Activated CD8-positive, alpha-beta memory T cell treated with anti-CD3 and anti-CD28 coated beads, Interleukin-2, amount 10 ng/mL, durations not matched to agents 7 days and 5 days (primary cell): ENCODE measurements around the gene SDR42E1. TPM values are rescaled to one million over a fixed set of nuclear protein-coding genes. Genes with fewer than 3 reads are reported as not detected.

Source experiments
- ATAC-seq: fragments of 150-1000 bp; cut with Tn5 transposase; one replicate; pipeline ENCODE4 v1.10.0; 2021; ENCODE audit warnings: moderate library complexity
- CTCF ChIA-PET: fragments of 350-600 bp; sonication (Branson Sonifier 250); formaldehyde crosslinking; loops from one replicate; lab custom pipeline; 2021; ENCODE audit warnings: antibody characterized with exemption; lab: Charles Lee
- DNase-seq: peaks from one replicate; pipeline ENCODE4 v3.0.0-alpha.2; 2020
- H3K27ac Mint-ChIP-seq: one replicate; pipeline ENCODE4 v1.8.0; 2021; ENCODE audit warnings: mild to moderate bottlenecking, mixed read lengths
- H3K27me3 Mint-ChIP-seq: one replicate; pipeline ENCODE4 v1.8.0; 2021; ENCODE audit warnings: mixed read lengths
- H3K36me3 Mint-ChIP-seq: one replicate; pipeline ENCODE4 v1.8.0; 2021; ENCODE audit warnings: mild to moderate bottlenecking, mixed read lengths
- H3K4me1 Mint-ChIP-seq: one replicate; pipeline ENCODE4 v1.8.0; 2021; ENCODE audit warnings: mixed read lengths
- H3K4me3 Mint-ChIP-seq: one replicate; pipeline ENCODE4 v1.8.0; 2021; ENCODE audit warnings: mild to moderate bottlenecking, moderate library complexity, mixed read lengths
- H3K9me3 Mint-ChIP-seq: one replicate; pipeline ENCODE4 v1.8.0; 2022; ENCODE audit warnings: low read depth, mixed read lengths
- total RNA-seq, 2 experiments: library from RNA; stranded (reverse); gene quantifications; one replicate each; pipeline ENCODE4 v1.2.3, GENCODE V29; 2021

SDR42E1 gene
- total RNA-seq, 2 experiments from 2014 or later, result 8.9 to 10.3 TPM

GRCh38 chr16:82046541-82046940 is 35.3 kb upstream of the SDR42E1 start:
- no peak overlapping the region for H3K4me3 Mint-ChIP-seq
- ATAC-seq (no peak), DNase-seq (no peak)
- no peaks in the 10 kb centered on the region for H3K36me3 Mint-ChIP-seq
- H3K4me1 Mint-ChIP-seq, result no peaks in the 10 kb centered on the region
- H3K9me3 Mint-ChIP-seq, result no peaks in the 10 kb centered on the region
- peaks cover 28% of the 10 kb centered on the region for H3K27me3 Mint-ChIP-seq
- no peak overlapping the region for H3K27ac Mint-ChIP-seq
- CTCF ChIA-PET, result interaction anchor here (0.8 to 1.5 kb wide), 2 partner anchors 14 to 183 kb away, joined by 3 to 6 read pairs; no protein-coding TSS in a partner anchor

- no peak overlapping the region for H3K4me3 Mint-ChIP-seq
- peaks cover 25% of the 10 kb centered on the region for H3K27me3 Mint-ChIP-seq
- H3K4me1 Mint-ChIP-seq, result no peaks in the 10 kb centered on the region
- H3K27ac Mint-ChIP-seq, result no peak overlapping the region
- no peaks in the 10 kb centered on the region for H3K9me3 Mint-ChIP-seq
- ATAC-seq (no peak), DNase-seq (no peak)
- CTCF ChIA-PET, result interaction anchor here (1.5 kb wide), 1 partner anchor 15 kb away, joined by 6 read pairs; no protein-coding TSS in a partner anchor
- no peaks in the 10 kb centered on the region for H3K36me3 Mint-ChIP-seq
These were observed 34.2 kb upstream of the SDR42E1 start for GRCh38 chr16:82045465-82045864.

- CTCF ChIA-PET, result no interaction called here
- Mint-ChIP-seq H3K36me3 (no peaks in the 10 kb centered on the region), H3K9me3 (no peaks in the 10 kb centered on the region), H3K4me3 (no peak overlapping the region), H3K27me3 (peaks cover 23% of the 10 kb centered on the region), H3K4me1 (no peaks in the 10 kb centered on the region), H3K27ac (no peak overlapping the region)
- ATAC-seq (no peak), DNase-seq (no peak)
These were observed 33.3 kb upstream of the SDR42E1 start for GRCh38 chr16:82044585-82044911.

GRCh38 chr16:82043680-82044584 is 32.7 kb upstream of the SDR42E1 start:
- Mint-ChIP-seq H3K36me3 (no peaks in the 10 kb centered on the region), H3K27ac (no peak overlapping the region), H3K9me3 (no peaks in the 10 kb centered on the region), H3K4me1 (no peaks in the 10 kb centered on the region), H3K4me3 (no peak overlapping the region), H3K27me3 (peaks cover 24% of the 10 kb centered on the region)
- DNase-seq (no peak), ATAC-seq (no peak)
- CTCF ChIA-PET, result no interaction called here

- no peaks in the 10 kb centered on the region for H3K36me3 Mint-ChIP-seq
- H3K27me3 Mint-ChIP-seq, result peaks cover 22% of the 10 kb centered on the region
- H3K4me3 Mint-ChIP-seq, result no peak overlapping the region
- ATAC-seq, result no peak
- no peaks in the 10 kb centered on the region for H3K4me1 Mint-ChIP-seq
- H3K27ac Mint-ChIP-seq, result no peak overlapping the region
- no peaks in the 10 kb centered on the region for H3K9me3 Mint-ChIP-seq
- DNase-seq, result no peak
- CTCF ChIA-PET, result no interaction called here
These were observed 31.6 kb upstream of the SDR42E1 start for GRCh38 chr16:82042846-82043245.

- H3K9me3 Mint-ChIP-seq, result no peaks in the 10 kb centered on the region
- DNase-seq, result no peak
- H3K27me3 Mint-ChIP-seq, result peaks cover 19% of the 10 kb centered on the region
- H3K4me3 Mint-ChIP-seq, result no peak overlapping the region
- H3K27ac Mint-ChIP-seq, result no peak overlapping the region
- H3K36me3 Mint-ChIP-seq, result no peaks in the 10 kb centered on the region
- ATAC-seq, result no peak
- H3K4me1 Mint-ChIP-seq, result no peaks in the 10 kb centered on the region
- CTCF ChIA-PET, result no interaction called here
These were observed 30.9 kb upstream of the SDR42E1 start for GRCh38 chr16:82042144-82042543.

GRCh38 chr16:82041542-82041941 is 30.3 kb upstream of the SDR42E1 start:
- H3K27me3 Mint-ChIP-seq, result peaks cover 21% of the 10 kb centered on the region
- H3K4me1 Mint-ChIP-seq, result no peaks in the 10 kb centered on the region
- H3K9me3 Mint-ChIP-seq, result no peaks in the 10 kb centered on the region
- DNase-seq, result no peak
- no peaks in the 10 kb centered on the region for H3K36me3 Mint-ChIP-seq
- H3K27ac Mint-ChIP-seq, result no peak overlapping the region
- no peak overlapping the region for H3K4me3 Mint-ChIP-seq
- CTCF ChIA-PET, result no interaction called here
- no peak for ATAC-seq

GRCh38 chr16:82040296-82040695 is 29.0 kb upstream of the SDR42E1 start:
- no peak overlapping the region for H3K27ac Mint-ChIP-seq
- no peaks in the 10 kb centered on the region for H3K4me1 Mint-ChIP-seq
- H3K27me3 Mint-ChIP-seq, result peaks cover 31% of the 10 kb centered on the region
- H3K36me3 Mint-ChIP-seq, result no peaks in the 10 kb centered on the region
- no peak for ATAC-seq
- H3K4me3 Mint-ChIP-seq, result no peak overlapping the region
- no peaks in the 10 kb centered on the region for H3K9me3 Mint-ChIP-seq
- DNase-seq, result no peak
- CTCF ChIA-PET, result no interaction called here

GRCh38 chr16:82037666-82038065 is 26.4 kb upstream of the SDR42E1 start:
- DNase-seq (no peak), ATAC-seq (no peak)
- H3K9me3 Mint-ChIP-seq, result no peaks in the 10 kb centered on the region
- no peak overlapping the region for H3K4me3 Mint-ChIP-seq
- H3K36me3 Mint-ChIP-seq, result no peaks in the 10 kb centered on the region
- no peaks in the 10 kb centered on the region for H3K4me1 Mint-ChIP-seq
- no peak overlapping the region for H3K27ac Mint-ChIP-seq
- H3K27me3 Mint-ChIP-seq, result peaks cover 36% of the 10 kb centered on the region
- CTCF ChIA-PET, result no interaction called here

GRCh38 chr16:82037251-82037650 is 26.0 kb upstream of the SDR42E1 start:
- Mint-ChIP-seq H3K27me3 (peaks cover 36% of the 10 kb centered on the region), H3K36me3 (no peaks in the 10 kb centered on the region), H3K4me3 (no peak overlapping the region), H3K27ac (no peak overlapping the region), H3K9me3 (no peaks in the 10 kb centered on the region), H3K4me1 (no peaks in the 10 kb centered on the region)
- ATAC-seq, result no peak
- DNase-seq, result no peak
- CTCF ChIA-PET, result no interaction called here

GRCh38 chr16:82034981-82035612 is 23.8 kb upstream of the SDR42E1 start, which contains the start of gene HSD17B2:
TSS of gene HSD17B2 (plus strand) at chr16:82035253. CDS start at chr16:82035425, 172 bp downstream.
- ATAC-seq, result no peak
- no peaks in the 10 kb centered on the region for H3K36me3 Mint-ChIP-seq
- H3K27ac Mint-ChIP-seq, result no peak within 1 kb of the TSS
- CTCF ChIA-PET, result interaction anchor here (0.8 to 1.1 kb wide), 2 partner anchors 105 to 195 kb away, joined by 3 to 4 read pairs; no protein-coding TSS in a partner anchor
- no peak within 1 kb of the TSS for H3K4me3 Mint-ChIP-seq
- no peak for DNase-seq
- no peaks in the 10 kb centered on the region for H3K9me3 Mint-ChIP-seq
- peaks cover 36% of the 10 kb centered on the region for H3K27me3 Mint-ChIP-seq
- H3K4me1 Mint-ChIP-seq, result no peaks in the 10 kb centered on the region

GRCh38 chr16:82033683-82034300 is 22.5 kb upstream of the SDR42E1 start:
- CTCF ChIA-PET, result no interaction called here
- ATAC-seq (no peak), DNase-seq (no peak)
- Mint-ChIP-seq H3K27me3 (peaks cover 26% of the 10 kb centered on the region), H3K27ac (no peak overlapping the region), H3K4me1 (no peaks in the 10 kb centered on the region), H3K9me3 (no peaks in the 10 kb centered on the region), H3K4me3 (no peak overlapping the region), H3K36me3 (no peaks in the 10 kb centered on the region)

GRCh38 chr16:82033006-82033405 is 21.7 kb upstream of the SDR42E1 start:
- H3K27ac Mint-ChIP-seq, result no peak overlapping the region
- no peaks in the 10 kb centered on the region for H3K9me3 Mint-ChIP-seq
- H3K4me1 Mint-ChIP-seq, result no peaks in the 10 kb centered on the region
- ATAC-seq (no peak), DNase-seq (no peak)
- no peak overlapping the region for H3K4me3 Mint-ChIP-seq
- H3K27me3 Mint-ChIP-seq, result peaks cover 21% of the 10 kb centered on the region
- CTCF ChIA-PET, result no interaction called here
- H3K36me3 Mint-ChIP-seq, result no peaks in the 10 kb centered on the region
